ENCODE measurements around the gene VOPP1.

VOPP1 gene

GRCh38 chr7:55558962-55559920, 13.1 kb downstream of the VOPP1 start:
- H3K4me3 ChIP-seq (ENCODE audit: low read depth, low read length), result no peak overlapping the region
- TF ChIP-seq CTCF (IDR thresholded peaks at IDR 0.05; ENCODE audit: low read depth, low read length), result no peak

- no peak for TF ChIP-seq CTCF (IDR thresholded peaks at IDR 0.05; ENCODE audit: low read depth, low read length)
- no peak overlapping the region for H3K4me3 ChIP-seq (ENCODE audit: low read depth, low read length)
Measured at GRCh38 chr7:55557666-55558188, 14.6 kb downstream of the VOPP1 start.

- no peak for TF ChIP-seq CTCF (IDR thresholded peaks at IDR 0.05; ENCODE audit: low read depth, low read length)
- H3K4me3 ChIP-seq (ENCODE audit: low read depth, low read length), result no peak overlapping the region
Measured at GRCh38 chr7:55556492-55556891, 15.8 kb downstream of the VOPP1 start.

GRCh38 chr7:55556031-55556430, 16.3 kb downstream of the VOPP1 start:
- no peak overlapping the region for H3K4me3 ChIP-seq (ENCODE audit: low read depth, low read length)
- no peak for TF ChIP-seq CTCF (IDR thresholded peaks at IDR 0.05; ENCODE audit: low read depth, low read length)

GRCh38 chr7:55555160-55555559, 17.1 kb downstream of the VOPP1 start:
- no peak for TF ChIP-seq CTCF (IDR thresholded peaks at IDR 0.05; ENCODE audit: low read depth, low read length)
- no peak overlapping the region for H3K4me3 ChIP-seq (ENCODE audit: low read depth, low read length)

- TF ChIP-seq CTCF (IDR thresholded peaks at IDR 0.05; ENCODE audit: low read depth, low read length), result no peak
- no peak overlapping the region for H3K4me3 ChIP-seq (ENCODE audit: low read depth, low read length)
Measured at GRCh38 chr7:55554038-55554437, 18.3 kb downstream of the VOPP1 start.

- H3K4me3 ChIP-seq (ENCODE audit: low read depth, low read length), result no peak overlapping the region
Measured at GRCh38 chr7:55553024-55553345, 19.3 kb downstream of the VOPP1 start.

More at GRCh38 chr7:55553024-55553345, 19.3 kb downstream of the VOPP1 start:
- TF ChIP-seq CTCF (IDR thresholded peaks at IDR 0.05; ENCODE audit: low read depth, low read length), result no peak

Data from WI38 (cell line).